ENCODE results near the gene MBNL2.

GRCh38 chr13:97262058-97262457, 39.9 kb downstream of the MBNL2 start:
- TF ChIP-seq CREB1 (IDR thresholded peaks at IDR 0.05; ENCODE audit: low read depth): no peak
- no peak for TF ChIP-seq TEAD4 (IDR thresholded peaks at IDR 0.05)
- TF ChIP-seq, protein P1, sequence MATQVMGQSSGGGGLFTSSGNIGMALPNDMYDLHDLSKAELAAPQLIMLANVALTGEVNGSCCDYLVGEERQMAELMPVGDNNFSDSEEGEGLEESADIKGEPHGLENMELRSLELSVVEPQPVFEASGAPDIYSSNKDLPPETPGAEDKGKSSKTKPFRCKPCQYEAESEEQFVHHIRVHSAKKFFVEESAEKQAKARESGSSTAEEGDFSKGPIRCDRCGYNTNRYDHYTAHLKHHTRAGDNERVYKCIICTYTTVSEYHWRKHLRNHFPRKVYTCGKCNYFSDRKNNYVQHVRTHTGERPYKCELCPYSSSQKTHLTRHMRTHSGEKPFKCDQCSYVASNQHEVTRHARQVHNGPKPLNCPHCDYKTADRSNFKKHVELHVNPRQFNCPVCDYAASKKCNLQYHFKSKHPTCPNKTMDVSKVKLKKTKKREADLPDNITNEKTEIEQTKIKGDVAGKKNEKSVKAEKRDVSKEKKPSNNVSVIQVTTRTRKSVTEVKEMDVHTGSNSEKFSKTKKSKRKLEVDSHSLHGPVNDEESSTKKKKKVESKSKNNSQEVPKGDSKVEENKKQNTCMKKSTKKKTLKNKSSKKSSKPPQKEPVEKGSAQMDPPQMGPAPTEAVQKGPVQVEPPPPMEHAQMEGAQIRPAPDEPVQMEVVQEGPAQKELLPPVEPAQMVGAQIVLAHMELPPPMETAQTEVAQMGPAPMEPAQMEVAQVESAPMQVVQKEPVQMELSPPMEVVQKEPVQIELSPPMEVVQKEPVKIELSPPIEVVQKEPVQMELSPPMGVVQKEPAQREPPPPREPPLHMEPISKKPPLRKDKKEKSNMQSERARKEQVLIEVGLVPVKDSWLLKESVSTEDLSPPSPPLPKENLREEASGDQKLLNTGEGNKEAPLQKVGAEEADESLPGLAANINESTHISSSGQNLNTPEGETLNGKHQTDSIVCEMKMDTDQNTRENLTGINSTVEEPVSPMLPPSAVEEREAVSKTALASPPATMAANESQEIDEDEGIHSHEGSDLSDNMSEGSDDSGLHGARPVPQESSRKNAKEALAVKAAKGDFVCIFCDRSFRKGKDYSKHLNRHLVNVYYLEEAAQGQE (IDR thresholded peaks at IDR 0.05; ENCODE audit: low read depth): no peak
- no peak for TF ChIP-seq YY1 (IDR thresholded peaks at IDR 0.05; ENCODE audit: low read depth)
